H1 (cell line): Measurements from ENCODE around the gene TPPP. TPM values are rescaled to one million over a fixed set of nuclear protein-coding genes. Genes with fewer than 3 reads are reported as not detected.

ENCODE experiments used
- CTCF ChIA-PET: fragments of 300-600 bp; sonication (Branson Sonifier 250); formaldehyde crosslinking; loops from one replicate; lab custom pipeline; 2021; ENCODE audit not compliant: partially characterized antibody; lab: Charles Lee
- POLR2A ChIA-PET: fragments of 300-600 bp; sonication (Branson Sonifier 250); formaldehyde crosslinking; loops from one replicate; lab custom pipeline; 2021; ENCODE audit warnings: inconsistent platforms; ENCODE audit not compliant: partially characterized antibody; lab: Charles Lee
- DNase-seq, 2 experiments: peaks; one replicate each; pipeline versions ENCODE4 v3.0.0 to v3.0.0-alpha.2; 2010 to 2022; ENCODE audit warnings: low spot score in 2 of 2, low read depth in 1 of 2, mixed read lengths in 1 of 2
- FAIRE-seq: peaks from 2 replicates; lab custom pipeline; 2011; peaks lifted over from hg19 to GRCh38; lab: Jason Lieb, UNC
- H2AFZ ChIP-seq: 2 replicates; pipeline ENCODE4 v1.8.1; 2012; ENCODE audit warnings: low read length, inconsistent platforms
- H2AK5ac ChIP-seq: 2 replicates; pipeline ENCODE4 v1.6.1; 2013; ENCODE audit warnings: low read depth, low read length
- H2BK120ac ChIP-seq: replicated peaks from 2 replicates; pipeline ENCODE3; 2013; ENCODE audit warnings: low read depth, low read length, inconsistent platforms
- H2BK12ac ChIP-seq: 2 replicates; pipeline ENCODE4 v1.6.1; 2013; ENCODE audit warnings: low read depth, low read length
- H2BK15ac ChIP-seq: 2 replicates; pipeline ENCODE4 v1.6.1; 2013; ENCODE audit warnings: low read length
- H2BK20ac ChIP-seq: 2 replicates; pipeline ENCODE4 v1.6.1; 2013; ENCODE audit warnings: low read length
- H2BK5ac ChIP-seq: 2 replicates; pipeline ENCODE4 v1.6.1; 2013; ENCODE audit warnings: low read depth, low read length
- H3K14ac ChIP-seq: 2 replicates; pipeline ENCODE4 v1.6.1; 2013; ENCODE audit warnings: inconsistent platforms; ENCODE audit not compliant: insufficient read length
- H3K18ac ChIP-seq: 2 replicates; pipeline ENCODE4 v1.6.1; 2013; ENCODE audit warnings: low read length; ENCODE audit errors: extremely low read depth
- H3K23ac ChIP-seq: 2 replicates; pipeline ENCODE4 v1.6.1; 2013; ENCODE audit warnings: inconsistent platforms; ENCODE audit not compliant: insufficient read length
- H3K23me2 ChIP-seq: 2 replicates; pipeline ENCODE4 v1.6.1; 2013; ENCODE audit warnings: low read depth, low read length
- H3K27ac ChIP-seq: 2 replicates; pipeline ENCODE4 v1.6.1; 2011; ENCODE audit warnings: low read depth, low read length, inconsistent platforms
- H3K27me3 ChIP-seq, 4 experiments: replicated peaks in 1 of 4; 1 replicate in 1 of 4; 2 replicates in 3 of 4; pipeline versions ENCODE4 v1.6.1 to v1.8.1; 2011 to 2013; ENCODE audit warnings: low read length in 3 of 4, mild to moderate bottlenecking in 3 of 4, inconsistent platforms in 2 of 4, mixed read lengths in 2 of 4, moderate library complexity in 1 of 4; ENCODE audit not compliant: control insufficient read depth in 3 of 4, insufficient read depth in 3 of 4; ENCODE audit errors: extremely low read depth in 1 of 4
- H3K36me3 ChIP-seq, 4 experiments: 2 replicates each; pipeline versions ENCODE4 v1.6.1 to v1.8.1; 2011 to 2013; ENCODE audit warnings: mild to moderate bottlenecking in 4 of 4, low read length in 3 of 4, moderate library complexity in 2 of 4, control low read depth in 1 of 4, inconsistent platforms in 1 of 4; ENCODE audit not compliant: insufficient read depth in 4 of 4, control insufficient read depth in 2 of 4
- H3K4ac ChIP-seq: replicated peaks from 2 replicates; pipeline ENCODE3; 2013; ENCODE audit warnings: low read length, low read depth, mixed read lengths, inconsistent platforms; ENCODE audit not compliant: insufficient read length
- H3K4me1 ChIP-seq, 4 experiments: replicated peaks in 1 of 4; 1 replicate in 1 of 4; 2 replicates in 3 of 4; pipeline versions ENCODE4 v1.6.1 to v1.8.1; 2011 to 2013; ENCODE audit warnings: low read length in 3 of 4, inconsistent platforms in 2 of 4, mixed read lengths in 1 of 4; ENCODE audit not compliant: insufficient read depth in 4 of 4, control insufficient read depth in 3 of 4
- H3K4me2 ChIP-seq, 2 experiments: 2 replicates each; pipeline versions ENCODE4 v1.6.1 to v1.8.1; 2011 to 2013; ENCODE audit warnings: low read depth in 2 of 2, low read length in 2 of 2, control low read depth in 1 of 2, inconsistent platforms in 1 of 2, mild to moderate bottlenecking in 1 of 2; ENCODE audit not compliant: insufficient read depth in 1 of 2
- H3K4me3 ChIP-seq, 4 experiments: fragments of 200-600, 300-600 bp in 1 of 4; sonication (generic), shearing (Covaris generic), sonication (Bioruptor Twin) in 1 of 4; 2 replicates each; pipeline versions ENCODE4 v1.5.1 to v1.8.1; 2011 to 2016; ENCODE audit warnings: low read length in 4 of 4, low read depth in 3 of 4, control low read depth in 2 of 4, inconsistent platforms in 2 of 4, mild to moderate bottlenecking in 2 of 4, mixed read lengths in 1 of 4, moderate library complexity in 1 of 4; ENCODE audit not compliant: insufficient read depth in 2 of 4; ENCODE audit errors: extremely low read depth in 1 of 4
- H3K56ac ChIP-seq: replicated peaks from 2 replicates; pipeline ENCODE3; 2013; ENCODE audit warnings: low read depth, mild to moderate bottlenecking, mixed read lengths, low read length, inconsistent platforms; ENCODE audit not compliant: insufficient read length
- H3K79me1 ChIP-seq: 2 replicates; pipeline ENCODE4 v1.6.1; 2013; ENCODE audit warnings: low read depth, low read length, control low read depth
- H3K79me2 ChIP-seq, 2 experiments: 2 replicates each; pipeline versions ENCODE4 v1.6.1 to v1.8.1; 2012 to 2013; ENCODE audit warnings: low read length in 2 of 2, mild to moderate bottlenecking in 2 of 2, inconsistent platforms in 1 of 2; ENCODE audit not compliant: insufficient read depth in 2 of 2, control insufficient read depth in 1 of 2
- H3K9ac ChIP-seq, 4 experiments: replicated peaks in 1 of 4; 1 replicate in 1 of 4; 2 replicates in 3 of 4; pipeline versions ENCODE4 v1.6.1 to v1.8.1; 2011 to 2013; ENCODE audit warnings: low read depth in 3 of 4, low read length in 3 of 4, control low read depth in 2 of 4, mild to moderate bottlenecking in 2 of 4, moderate library complexity in 2 of 4, inconsistent platforms in 1 of 4; ENCODE audit errors: extremely low read depth in 1 of 4
- H3K9me3 ChIP-seq, 2 experiments: 2 replicates each; pipeline versions ENCODE4 v1.6.1 to v1.8.1; 2012 to 2013; ENCODE audit warnings: mild to moderate bottlenecking in 2 of 2, moderate library complexity in 2 of 2, control low read depth in 1 of 2, inconsistent platforms in 1 of 2, low read depth in 1 of 2, low read length in 1 of 2, mixed read lengths in 1 of 2; ENCODE audit not compliant: insufficient read depth in 2 of 2
- H4K20me1 ChIP-seq, 2 experiments: replicated peaks in 1 of 2; 2 replicates each; pipeline versions ENCODE3 to v1.8.1; 2011 to 2013; ENCODE audit warnings: inconsistent platforms in 2 of 2, low read length in 2 of 2, mild to moderate bottlenecking in 1 of 2; ENCODE audit not compliant: insufficient read depth in 2 of 2, control insufficient read depth in 1 of 2
- H4K5ac ChIP-seq: 2 replicates; pipeline ENCODE4 v1.6.1; 2013; ENCODE audit warnings: low read length, low read depth, mixed read lengths, inconsistent platforms; ENCODE audit not compliant: insufficient read length
- H4K8ac ChIP-seq: 2 replicates; pipeline ENCODE4 v1.8.0; 2013; ENCODE audit warnings: mild to moderate bottlenecking, moderate library complexity, low read length, inconsistent platforms; ENCODE audit not compliant: insufficient read depth; ENCODE audit errors: extremely low read depth
- H4K91ac ChIP-seq: replicated peaks from 2 replicates; pipeline ENCODE3; 2013; ENCODE audit warnings: low read length, mixed read lengths, inconsistent platforms; ENCODE audit not compliant: insufficient read length
- ATF2 ChIP-seq: IDR thresholded peaks from 2 replicates; pipeline ENCODE4 v1.6.1; 2012; ENCODE audit warnings: low read length, inconsistent platforms
- BACH1 ChIP-seq: IDR thresholded peaks from 2 replicates; pipeline ENCODE4 v1.6.1; 2012; ENCODE audit warnings: low read length, improper control_type of control experiment
- CBX5 ChIP-seq: fragments of 300-800, 300-1000 bp; sonication (generic); IDR thresholded peaks from 2 replicates; pipeline ENCODE4 v1.7.1; 2016; ENCODE audit warnings: antibody characterized with exemption, low read length, low read depth
- EGR1 ChIP-seq: IDR thresholded peaks from 2 replicates; pipeline ENCODE4 v1.6.1; 2011; ENCODE audit warnings: low read depth, low read length, borderline replicate concordance
- GABPA ChIP-seq: IDR thresholded peaks from 2 replicates; pipeline ENCODE4 v1.6.1; 2011; ENCODE audit warnings: mild to moderate bottlenecking, low read length, moderate library complexity, borderline replicate concordance; ENCODE audit not compliant: insufficient read depth
- KDM4A ChIP-seq: IDR thresholded peaks from one replicate; pipeline ENCODE4 v1.7.1; 2012; ENCODE audit warnings: low read depth, mild to moderate bottlenecking, moderate library complexity, low read length, inconsistent platforms; ENCODE audit not compliant: severe bottlenecking
- KDM5A ChIP-seq: fragments of 200-600 bp; IDR thresholded peaks from 2 replicates; pipeline ENCODE4 v1.7.1; 2012; ENCODE audit warnings: mild to moderate bottlenecking, low read length, inconsistent platforms, mixed read lengths
- RAD21 ChIP-seq, 2 experiments: IDR thresholded peaks in 1 of 2; conservative IDR thresholded peaks in 1 of 2; 2 replicates each; pipeline ENCODE4 v1.6.1; 2011; ENCODE audit warnings: low read depth in 2 of 2, low read length in 2 of 2, improper control_type of control experiment in 1 of 2, inconsistent platforms in 1 of 2, mild to moderate bottlenecking in 1 of 2, moderate library complexity in 1 of 2
- SAP30 ChIP-seq: fragments of 300-600 bp; sonication (generic); IDR thresholded peaks from 2 replicates; pipeline ENCODE4 v1.7.1; 2012; ENCODE audit warnings: low read length, moderate library complexity, mild to moderate bottlenecking, inconsistent platforms; ENCODE audit not compliant: insufficient read depth, insufficient replicate concordance
- WGBS, 2 experiments: shearing (Covaris generic) in 1 of 2; methylation state at CpG; one replicate each; pipeline versions ENCODE4 v1.1.6 to v1.1.7; 2013 to 2015; ENCODE audit warnings: low lambda C conversion rate in 2 of 2, mixed read lengths in 2 of 2, inconsistent platforms in 1 of 2, low coverage in 1 of 2, missing lambda C conversion rate in 1 of 2; ENCODE audit not compliant: insufficient replicate concordance in 2 of 2, insufficient coverage in 1 of 2, insufficient read length in 1 of 2; ENCODE audit errors: extremely low coverage in 1 of 2, missing lambda C conversion rate in 1 of 2; 5-methylcytosine and 5-hydroxymethylcytosine counted together
- polyA plus RNA-seq, 7 experiments: library from polyadenylated mRNA; depleted of rRNA in 3 of 7; stranded (reverse) in 5 of 7; unstranded in 2 of 7; fragments of >200 nt in 5 of 7; fragments of 200-250 nt in 2 of 7; gene quantifications; 1 replicate in 5 of 7; 2 replicates in 1 of 7; 4 replicates in 1 of 7; pipeline versions ENCODE4 v1.2.1 to v1.2.3, GENCODE V29; 2011 to 2013; ENCODE audit warnings: missing spikeins in 2 of 7, mixed read lengths in 2 of 7
- total RNA-seq: library from RNA; stranded (reverse); fragmentation: NEBNext Ultra II Directional; extraction: Animal tissue kit (Norgen Biotek cat#: 25700); gene quantifications from 2 replicates; pipeline ENCODE4 v1.2.1, GENCODE V29; 2021

TPPP gene
- total and polyA plus RNA-seq, 2 of the 8 experiments (the other 6 are each of a cell fraction or from before 2014, with no cell fraction given), result 0.36 to 0.93 TPM

- Histone ChIP-seq H3K23ac (no peak overlapping the region), H4K8ac (peak overlapping the region; percentile 71; the same call in 1 of the 2 replicates), H3K56ac (no peak overlapping the region), H2AK5ac (no peak overlapping the region), H3K4me2 (no peak overlapping the region), H4K5ac (no peak overlapping the region), H3K79me1 (no peaks in the 10 kb centered on the region), H3K27me3 (peaks cover 0 to 14% (median 6%) of the 10 kb centered on the region in 4 experiments; a peak in 3 of 7 replicates), H3K9me3 (no peaks in the 10 kb centered on the region), H2BK20ac (no peak overlapping the region), H3K23me2 (no peaks in the 10 kb centered on the region), H2BK120ac (no peak overlapping the region), H4K91ac (no peak overlapping the region), H3K79me2 (no peaks in the 10 kb centered on the region), H4K20me1 (peaks cover 7 to 16% of the 10 kb centered on the region in 2 experiments), H2BK12ac (0 out of 2 replicates have a peak overlapping the region, but pooled peaks have one; percentile 3), H3K9ac (no peak overlapping the region), H2BK15ac (no peak overlapping the region), H3K4ac (no peak overlapping the region), H2AFZ (no peak overlapping the region), H3K4me3 (no peak overlapping the region), H3K36me3 (no peaks in the 10 kb centered on the region), H3K4me1 (peaks cover 0 to 21% (median 10%) of the 10 kb centered on the region in 4 experiments; a peak in 6 of 7 replicates), H3K18ac (no peak overlapping the region), H3K14ac (no peak overlapping the region), H2BK5ac (no peak overlapping the region), H3K27ac (no peak overlapping the region)
- FAIRE-seq (no peak), DNase-seq (peak in 1 of 2 experiments; percentile 47)
- 87% methylated on average over 18 of the region's 27 CpGs; no CpG with 5 or more reads in 1 of the 2 experiments for WGBS, 2 experiments
- CTCF ChIA-PET, result interaction anchor here (0.9 kb wide), 1 partner anchor 232 kb away, joined by 3 read pairs; no protein-coding TSS in a partner anchor
- POLR2A ChIA-PET, result interaction anchor here (0.7 to 1.0 kb wide), 2 partner anchors 18 to 106 kb away, joined by 3 read pairs; no protein-coding TSS in a partner anchor
- no peak for TF ChIP-seq KDM4A
- TF ChIP-seq BACH1, result no peak
- TF ChIP-seq ATF2, result no peak
- no peak for TF ChIP-seq SAP30
- TF ChIP-seq RAD21 (IDR thresholded peaks at IDR 0.05 in 1 of 2, conservative IDR thresholded peaks at IDR 0.05 in 1 of 2; ENCODE audit: low read depth in 2 of 2, low read length in 2 of 2), result no peak
- no peak for TF ChIP-seq CBX5
- TF ChIP-seq EGR1, result no peak
- TF ChIP-seq KDM5A, result no peak
- TF ChIP-seq GABPA, result no peak
Observed at GRCh38 chr5:673831-674629, 19.1 kb downstream of the TPPP start.
